Transverse colon (tissue), 4 donors: Measurements from ENCODE around the gene TOLLIP. TPM values are rescaled to one million over a fixed set of nuclear protein-coding genes. Genes with fewer than 3 reads are reported as not detected.
"Not testable (repeated sequence)": the region's sequence is repeated elsewhere in the genome, so short reads cannot be mapped to it uniquely, and the experiment has no call there.

Experiments used
- DNase-seq: peaks from one replicate; pipeline ENCODE4 v3.0.0-alpha.2; 2019
- H3K27ac ChIP-seq, 4 donors: fragments of 200-600 bp; sonication (generic); 2 replicates each; pipeline ENCODE4 v1.5.1; 2016 to 2018; ENCODE audit warnings: inconsistent platforms in 4 of 4
- H3K27me3 ChIP-seq: fragments of 200-600 bp; sonication (generic); 2 replicates; pipeline ENCODE4 v1.5.1; 2017; ENCODE audit warnings: inconsistent platforms
- H3K36me3 ChIP-seq, 4 donors: fragments of 200-600 bp; sonication (generic); 2 replicates each; pipeline ENCODE4 v1.5.1; 2017 to 2019; ENCODE audit warnings: inconsistent platforms in 4 of 4
- H3K4me1 ChIP-seq, 4 donors: fragments of 200-600 bp; sonication (generic); 2 replicates each; pipeline ENCODE4 v1.5.1; 2017 to 2020; ENCODE audit warnings: inconsistent platforms in 4 of 4
- H3K4me3 ChIP-seq, 4 donors: fragments of 200-600 bp; sonication (generic); 1 replicate in 1 of 4; 2 replicates in 3 of 4; pipeline versions ENCODE4 v1.5.1 to v1.6.1; 2017 to 2019; ENCODE audit warnings: inconsistent platforms in 4 of 4
- H3K9me3 ChIP-seq, 2 donors: fragments of 200-600 bp; sonication (generic); 2 replicates each; pipeline ENCODE4 v1.5.1; 2017 to 2019; ENCODE audit warnings: inconsistent platforms in 2 of 2
- CTCF ChIP-seq, 5 experiments: fragments of 200-600 bp in 3 of 5; fragments of 450-650 bp in 2 of 5; sonication (generic) in 3 of 5; IDR thresholded peaks; 1 replicate in 2 of 5; 2 replicates in 3 of 5; pipeline ENCODE4 v1.5.1; 2016 to 2017; ENCODE audit warnings: antibody characterized with exemption in 5 of 5, inconsistent platforms in 3 of 5, mild to moderate bottlenecking in 2 of 5, moderate library complexity in 1 of 5
- EP300 ChIP-seq: sonication (generic); formaldehyde crosslinking; IDR thresholded peaks from one replicate; pipeline ENCODE4 v1.6.1; 2017; ENCODE audit warnings: antibody characterized with exemption, low read depth
- POLR2A ChIP-seq: fragments of 450-650 bp; IDR thresholded peaks from one replicate; pipeline ENCODE4 v1.6.1; 2016; ENCODE audit warnings: antibody characterized with exemption, mild to moderate bottlenecking, moderate library complexity
- POLR2AphosphoS5 ChIP-seq, 3 donors: sonication (generic); formaldehyde crosslinking; IDR thresholded peaks; one replicate each; pipeline ENCODE4 v1.6.1; 2016; ENCODE audit warnings: antibody characterized with exemption in 3 of 3
- WGBS, 2 donors: methylation state at CpG; one replicate each; pipeline ENCODE4 v1.1.5; 2018; ENCODE audit warnings: low coverage in 1 of 2; 5-methylcytosine and 5-hydroxymethylcytosine counted together
- in situ Hi-C, 4 donors: fragments of 200-750 bp; cut with MboI; loops; one replicate each; pipeline versions ENCODE4 v1.15.0 to v1.15.1; 2017; ENCODE audit warnings: low sequenced_read_pairs in 3 of 4, low pct_ligation_motif_present in 1 of 4, low pct_unique_long_range_greater_than_20kb in 1 of 4
- intact Hi-C: fragments of 100-400 bp; cut with DNase I; formaldehyde crosslinking; loops from one replicate; pipeline ENCODE4 v1.15.1; 2023; ENCODE audit warnings: low total_unique reads
- total RNA-seq, 4 donors: library from RNA; depleted of rRNA; stranded (reverse); fragments of >200 nt; gene quantifications; one replicate each; pipeline ENCODE4 v1.1.0, GENCODE V29; 2016

Gene TOLLIP
- total RNA-seq, 4 donors from 2014 or later = 25.9 to 132 (median 50.4) TPM

- DNase-seq = no peak
- TF ChIP-seq EP300 (no peak), POLR2A (no peak), POLR2AphosphoS5 (IDR thresholded peaks at IDR 0.05) (no peak), CTCF (IDR thresholded peaks at IDR 0.05) (no peak)
- Histone ChIP-seq H3K27me3 (no peaks in the 10 kb centered on the region), H3K4me1 (peaks cover 0 to 1% (median 0%) of the 10 kb centered on the region in 4 donors), H3K4me3 (no peak overlapping the region), H3K27ac (no peak overlapping the region), H3K9me3 (no peaks in the 10 kb centered on the region), H3K36me3 (no peaks in the 10 kb centered on the region)
- WGBS, 2 donors = 17 to 35% methylated on average over 1 to 17 of the region's 17 CpGs
- in situ Hi-C loops (no loop called here), intact Hi-C loops (no loop called here)
These were observed 32.6 kb upstream of the TOLLIP start for GRCh38 chr11:1341928-1342524.

GRCh38 chr11:1341226-1341625 is 31.8 kb upstream of the TOLLIP start:
- H3K36me3 ChIP-seq, intact Hi-C loops, H3K4me3 ChIP-seq, in situ Hi-C loops, H3K27me3 ChIP-seq, DNase-seq, H3K9me3 ChIP-seq, H3K27ac ChIP-seq, H3K4me1 ChIP-seq: not testable (repeated sequence)
- 75 to 100% methylated on average over 2 to 9 of the region's 10 CpGs for WGBS, 2 donors

- no peak overlapping the region for H3K4me3 ChIP-seq
- peaks cover 11 to 17% (median 13%) of the 10 kb centered on the region in 4 donors for H3K4me1 ChIP-seq
- in situ Hi-C loops = no loop called here
- TF ChIP-seq POLR2A (no peak), CTCF (IDR thresholded peaks at IDR 0.05) (no peak), EP300 (no peak), POLR2AphosphoS5 (IDR thresholded peaks at IDR 0.05) (no peak)
- H3K9me3 ChIP-seq = no peaks in the 10 kb centered on the region
- 71 to 72% methylated on average over 2 to 12 of the region's 12 CpGs for WGBS, 2 donors
- H3K36me3 ChIP-seq = no peaks in the 10 kb centered on the region
- no peak overlapping the region for H3K27ac ChIP-seq
- intact Hi-C loops = no loop called here
- H3K27me3 ChIP-seq = no peaks in the 10 kb centered on the region
- no peak for DNase-seq
These were observed 30.7 kb upstream of the TOLLIP start for GRCh38 chr11:1340111-1340510.

- DNase-seq = no peak
- in situ Hi-C loops = no loop called here
- TF ChIP-seq POLR2A (no peak), CTCF (IDR thresholded peaks at IDR 0.05) (no peak), POLR2AphosphoS5 (IDR thresholded peaks at IDR 0.05) (no peak), EP300 (no peak)
- no peaks in the 10 kb centered on the region for H3K9me3 ChIP-seq
- H3K4me3 ChIP-seq = no peak overlapping the region
- H3K4me1 ChIP-seq = peaks cover 12 to 18% (median 14%) of the 10 kb centered on the region in 4 donors
- no peak overlapping the region for H3K27ac ChIP-seq
- H3K27me3 ChIP-seq = no peaks in the 10 kb centered on the region
- WGBS, 2 donors = 63 to 70% methylated on average over 6 to 15 of the region's 15 CpGs
- intact Hi-C loops = no loop called here
- no peaks in the 10 kb centered on the region for H3K36me3 ChIP-seq
These were observed 29.7 kb upstream of the TOLLIP start for GRCh38 chr11:1339066-1339675.
